Testis (tissue), 3 donors: ENCODE results near the gene TMEM219. TPM values are rescaled to one million over a fixed set of nuclear protein-coding genes. Genes with fewer than 3 reads are reported as not detected.
A peak's percentile ranks its signal among the peaks of the same experiment; 100 is the strongest.

Experiments used
- DNase-seq: peaks from one replicate; pipeline ENCODE4 v3.0.0-alpha.2; 2019
- H3K27ac ChIP-seq, 2 donors: fragments of 200-600 bp; sonication (generic); one replicate each; pipeline ENCODE4 v1.5.1; 2019
- H3K27me3 ChIP-seq: fragments of 200-600 bp; sonication (generic); one replicate; pipeline ENCODE4 v1.5.1; 2019
- H3K36me3 ChIP-seq: fragments of 200-600 bp; sonication (generic); one replicate; pipeline ENCODE4 v1.5.1; 2017; ENCODE audit warnings: low read depth; ENCODE audit errors: missing control alignments
- H3K4me1 ChIP-seq: fragments of 200-600 bp; sonication (generic); one replicate; pipeline ENCODE4 v1.5.1; 2019
- H3K4me3 ChIP-seq, 2 donors: fragments of 200-600 bp; sonication (generic); one replicate each; pipeline ENCODE4 v1.5.1; 2017 to 2019
- H3K9me3 ChIP-seq: fragments of 200-600 bp; sonication (generic); one replicate; pipeline ENCODE4 v1.5.1; 2017
- CTCF ChIP-seq, 3 experiments: fragments of 450-650 bp in 2 of 3; fragments of 200-600 bp in 1 of 3; sonication (generic) in 1 of 3; IDR thresholded peaks; one replicate each; pipeline ENCODE4 v1.5.1; 2016 to 2019; ENCODE audit warnings: antibody characterized with exemption in 3 of 3, mild to moderate bottlenecking in 2 of 3, moderate library complexity in 1 of 3
- POLR2A ChIP-seq: fragments of 450-650 bp; IDR thresholded peaks from one replicate; pipeline ENCODE4 v1.6.1; 2017; ENCODE audit warnings: antibody characterized with exemption, mild to moderate bottlenecking, moderate library complexity
- WGBS, 2 donors: methylation state at CpG; one replicate each; pipeline ENCODE4 v1.1.5; 2018; 5-methylcytosine and 5-hydroxymethylcytosine counted together
- intact Hi-C: fragments of 100-400 bp; cut with DNase I; formaldehyde crosslinking; loops from one replicate; pipeline ENCODE4 v1.15.1; 2023; ENCODE audit warnings: low total_unique reads
- polyA plus RNA-seq: library from polyadenylated mRNA; stranded (reverse); fragments of 350-450 nt; fragmentation: Illumina TruSeq; extraction: RNeasy Lipid Tissue Mini Kit (QIAGEN cat#74804); gene quantifications from one replicate; pipeline ENCODE4 v1.2.3, GENCODE V29; 2014; ENCODE audit warnings: low read depth, low replicate concordance; ENCODE audit not compliant: insufficient read depth
- total RNA-seq, 2 donors: library from RNA; depleted of rRNA; stranded (reverse); fragments of >200 nt; gene quantifications; one replicate each; pipeline ENCODE4 v1.2.3, GENCODE V29; 2016

Gene TMEM219
- total and polyA plus RNA-seq, 3 donors from 2014 or later, result 160 to 280 (median 203) TPM

DNA sequence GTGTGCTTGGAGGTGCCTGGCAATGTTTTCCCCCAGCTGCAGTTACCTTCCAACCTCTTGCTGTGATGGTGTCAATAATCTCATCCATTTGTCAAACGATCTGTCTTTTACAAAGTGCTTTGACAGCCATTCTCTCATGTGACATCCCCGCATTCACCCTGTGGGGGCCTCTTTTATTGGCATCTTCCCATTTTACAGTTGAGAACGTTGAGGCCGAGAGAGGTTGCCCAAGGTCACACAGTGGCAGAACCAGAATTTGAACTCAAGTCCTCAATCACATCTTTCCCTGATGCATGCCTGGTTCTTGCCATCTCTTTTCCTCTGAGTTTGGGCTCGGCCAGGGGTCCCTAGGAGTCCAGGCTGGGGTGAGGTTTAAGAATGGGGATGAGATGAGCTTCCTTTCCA is 13.3 kb downstream of the TMEM219 start:
- Histone ChIP-seq H3K27me3 (no peaks in the 10 kb centered on the region), H3K27ac (peak overlapping the region; percentile 69 to 95), H3K36me3 (no peaks in the 10 kb centered on the region), H3K4me3 (peak overlapping the region in 1 of 2 donors; percentile 90), H3K4me1 (peaks cover 24% of the 10 kb centered on the region), H3K9me3 (no peaks in the 10 kb centered on the region)
- 30% methylated on average over 5 of the region's 5 CpGs for WGBS, 2 donors
- no peak for TF ChIP-seq CTCF (IDR thresholded peaks at IDR 0.05)
- no peak for TF ChIP-seq POLR2A
- intact Hi-C loops, result no loop called here
- no peak for DNase-seq

GRCh38 chr16:29975811-29976511 is 14.1 kb downstream of the TMEM219 start:
- no peak for TF ChIP-seq CTCF (IDR thresholded peaks at IDR 0.05)
- no peak for TF ChIP-seq POLR2A
- no peaks in the 10 kb centered on the region for H3K36me3 ChIP-seq
- no peaks in the 10 kb centered on the region for H3K9me3 ChIP-seq
- no peak for DNase-seq
- WGBS, 2 donors, result 19 to 28% methylated on average over 6 of the region's 6 CpGs
- H3K4me3 ChIP-seq, result no peak overlapping the region
- H3K27ac ChIP-seq, result no peak overlapping the region
- intact Hi-C loops, result no loop called here
- H3K27me3 ChIP-seq, result no peaks in the 10 kb centered on the region
- peaks cover 24% of the 10 kb centered on the region for H3K4me1 ChIP-seq

- no peak for DNase-seq
- no peak overlapping the region for H3K4me3 ChIP-seq
- H3K36me3 ChIP-seq, result no peaks in the 10 kb centered on the region
- peaks cover 24% of the 10 kb centered on the region for H3K4me1 ChIP-seq
- no peaks in the 10 kb centered on the region for H3K9me3 ChIP-seq
- H3K27me3 ChIP-seq, result no peaks in the 10 kb centered on the region
- H3K27ac ChIP-seq, result peak overlapping the region in 1 of 2 donors; percentile 39
- no peak for TF ChIP-seq POLR2A
- TF ChIP-seq CTCF (IDR thresholded peaks at IDR 0.05), result no peak
- intact Hi-C loops, result no loop called here
- WGBS, 2 donors, result 60 to 68% methylated on average over 7 to 9 of the region's 9 CpGs
Observed at GRCh38 chr16:29977063-29977825, 15.4 kb downstream of the TMEM219 start.

- no peak for DNase-seq
- no peaks in the 10 kb centered on the region for H3K36me3 ChIP-seq
Observed at GRCh38 chr16:29978081-29978480, 16.2 kb downstream of the TMEM219 start.

More at GRCh38 chr16:29978081-29978480, 16.2 kb downstream of the TMEM219 start:
- Histone ChIP-seq H3K27me3 (no peaks in the 10 kb centered on the region), H3K27ac (no peak overlapping the region), H3K4me3 (no peak overlapping the region), H3K4me1 (peaks cover 24% of the 10 kb centered on the region), H3K9me3 (no peaks in the 10 kb centered on the region)
- intact Hi-C loops, result no loop called here
- 93 to 98% methylated on average over 5 to 9 of the region's 9 CpGs for WGBS, 2 donors
- no peak for TF ChIP-seq CTCF (IDR thresholded peaks at IDR 0.05)
- no peak for TF ChIP-seq POLR2A
